Activated naive CD4-positive, alpha-beta T cell treated with anti-CD3 and anti-CD28 coated beads, Interleukin-2, amount 50 U/mL, for 72 hours (primary cell): ENCODE measurements around the gene DBT. TPM values are rescaled to one million over a fixed set of nuclear protein-coding genes. Genes with fewer than 3 reads are reported as not detected.

Experiments
- ATAC-seq, 2 donors: fragments of 150-1000 bp; cut with Tn5 transposase; 2 replicates each; pipeline ENCODE4 v1.10.0; 2021; ENCODE audit warnings: mild to moderate bottlenecking in 2 of 2, moderate library complexity in 2 of 2
- DNase-seq, 2 donors: peaks; one replicate each; pipeline ENCODE4 v3.0.0; 2021 to 2022; ENCODE audit warnings: low spot score in 2 of 2
- H3K27ac Mint-ChIP-seq, 2 donors: one replicate each; pipeline ENCODE4 v1.8.0; 2022; ENCODE audit warnings: mild to moderate bottlenecking in 2 of 2, mixed read lengths in 2 of 2
- H3K36me3 Mint-ChIP-seq, 2 donors: one replicate each; pipeline ENCODE4 v1.8.0; 2022; ENCODE audit warnings: mixed read lengths in 2 of 2
- H3K9me3 Mint-ChIP-seq, 2 donors: one replicate each; pipeline ENCODE4 v1.8.0; 2022; ENCODE audit warnings: mixed read lengths in 2 of 2
- total RNA-seq, 2 donors: library from RNA; stranded (reverse); gene quantifications; one replicate each; pipeline ENCODE4 v1.2.3, GENCODE V29; 2022

The DBT gene
- total RNA-seq, 2 donors from 2014 or later: 14.6 to 17.7 TPM

DNA sequence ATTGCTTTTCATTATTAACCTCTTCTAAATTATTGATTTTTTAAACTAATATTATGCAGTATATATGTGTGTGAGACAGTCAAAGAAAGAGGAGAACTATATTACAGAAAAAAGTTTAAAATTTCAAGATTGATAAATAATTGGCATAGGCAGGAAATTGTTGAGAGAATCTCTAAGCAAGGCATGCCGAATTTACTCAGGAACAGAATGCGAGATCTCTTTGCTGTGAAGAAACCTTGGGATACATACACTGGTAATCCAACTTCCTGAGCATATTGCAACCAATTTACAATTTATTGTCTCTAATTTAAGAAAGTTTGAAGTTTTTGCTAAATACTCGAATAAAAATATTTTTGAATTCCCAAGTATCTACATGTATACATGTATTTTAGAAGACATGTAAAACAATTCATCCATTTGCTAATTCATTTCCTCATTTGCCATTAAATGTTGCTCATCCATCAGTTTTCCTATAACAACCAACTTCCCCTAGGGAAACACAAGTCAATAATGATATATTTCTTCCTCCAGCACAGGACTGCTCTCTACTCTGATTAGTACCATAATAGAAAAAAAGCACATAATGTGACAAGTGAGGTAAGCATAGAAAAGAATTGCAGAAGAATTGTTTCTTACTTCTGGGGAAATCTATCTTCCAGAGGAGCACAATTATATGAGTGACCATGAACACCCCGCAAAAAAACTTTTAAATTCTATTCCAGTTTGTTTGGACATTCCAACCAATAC, 72.2 kb downstream of the DBT start:
- Mint-ChIP-seq H3K36me3 (no peaks in the 10 kb centered on the region), H3K27ac (no peak overlapping the region), H3K9me3 (peaks cover 0 to under 1% of the 10 kb centered on the region in 2 donors)
- ATAC-seq (no peak), DNase-seq (no peak)

DNA sequence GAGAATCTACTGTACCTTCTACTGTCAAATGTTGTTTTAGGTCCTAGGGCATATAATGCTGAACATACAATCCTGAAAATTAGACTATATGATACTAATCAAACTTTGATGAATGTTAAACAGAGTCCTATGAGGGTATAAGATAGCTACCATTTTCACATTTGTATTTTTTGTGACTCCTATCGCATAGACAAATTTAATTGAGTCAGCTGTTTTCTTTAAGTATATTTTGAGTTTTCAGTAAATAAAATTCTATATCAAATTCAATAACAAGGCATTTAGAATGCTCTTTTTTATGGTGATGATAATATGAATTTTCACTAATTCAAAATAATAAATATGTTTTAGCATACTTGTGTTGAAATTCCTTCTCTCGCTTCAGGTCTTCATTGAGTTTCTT, 81.6 kb downstream of the DBT start:
- Mint-ChIP-seq H3K36me3 (no peaks in the 10 kb centered on the region), H3K9me3 (no peaks in the 10 kb centered on the region), H3K27ac (no peak overlapping the region)
- ATAC-seq: no peak
- no peak for DNase-seq

- H3K27ac Mint-ChIP-seq: no peak overlapping the region
Measured at GRCh38 chr1:100164702-100165101, 84.9 kb downstream of the DBT start.

DNA sequence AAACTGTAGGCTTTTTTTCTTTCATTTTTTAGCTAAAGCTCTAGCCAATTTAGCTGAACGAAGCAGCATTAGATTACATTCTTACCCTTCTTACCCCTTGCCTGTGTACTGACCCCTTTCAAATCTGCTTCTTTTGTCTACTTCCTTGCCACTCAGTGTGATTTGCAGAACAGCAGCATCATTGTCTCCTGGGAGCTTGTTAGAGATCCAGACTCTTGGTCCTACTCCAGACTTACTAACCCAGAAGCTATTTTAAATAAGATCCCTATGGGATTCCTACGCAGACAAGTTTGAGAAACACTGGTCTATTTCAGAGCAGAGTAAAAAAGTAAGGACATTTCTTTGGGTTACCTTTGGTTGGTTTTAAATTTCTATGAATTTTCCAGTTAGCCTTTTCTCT, 85.4 kb downstream of the DBT start:
- Mint-ChIP-seq H3K27ac (no peak overlapping the region), H3K36me3 (no peaks in the 10 kb centered on the region), H3K9me3 (no peaks in the 10 kb centered on the region)
- DNase-seq (no peak), ATAC-seq (no peak)

More at GRCh38 chr1:100164702-100165101, 84.9 kb downstream of the DBT start:
- ATAC-seq (no peak), DNase-seq (no peak)
- H3K9me3 Mint-ChIP-seq: no peaks in the 10 kb centered on the region
- no peaks in the 10 kb centered on the region for H3K36me3 Mint-ChIP-seq

DNA sequence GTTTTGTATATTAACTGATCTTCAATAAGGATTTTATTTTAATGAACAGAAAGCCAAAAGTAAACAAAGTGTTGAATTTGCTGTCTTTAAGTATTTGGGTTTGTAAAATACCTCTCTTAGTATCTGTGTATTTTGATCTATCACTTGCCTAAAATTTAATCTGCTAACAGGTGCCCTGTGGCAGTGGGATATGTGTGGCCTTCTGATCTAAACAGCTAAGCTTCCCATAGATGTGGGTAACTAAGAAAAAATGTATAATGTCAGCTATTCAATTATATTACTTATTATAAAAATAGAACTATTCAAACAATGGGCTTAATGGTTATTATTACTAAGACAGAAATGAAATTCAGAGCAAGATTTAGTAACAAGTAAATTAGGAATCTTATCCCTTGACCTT, 86.8 kb downstream of the DBT start:
- no peaks in the 10 kb centered on the region for H3K9me3 Mint-ChIP-seq
- H3K36me3 Mint-ChIP-seq: no peaks in the 10 kb centered on the region
- DNase-seq: no peak
- ATAC-seq: no peak
- no peak overlapping the region for H3K27ac Mint-ChIP-seq

GRCh38 chr1:100152271-100152670, 97.4 kb downstream of the DBT start:
- Mint-ChIP-seq H3K9me3 (no peaks in the 10 kb centered on the region), H3K27ac (peak overlapping the region; percentile 20 to 30), H3K36me3 (peaks cover 0 to 6% of the 10 kb centered on the region in 2 donors)
- ATAC-seq: peak in 1 of 2 donors; percentile 61
- DNase-seq: no peak

DNA sequence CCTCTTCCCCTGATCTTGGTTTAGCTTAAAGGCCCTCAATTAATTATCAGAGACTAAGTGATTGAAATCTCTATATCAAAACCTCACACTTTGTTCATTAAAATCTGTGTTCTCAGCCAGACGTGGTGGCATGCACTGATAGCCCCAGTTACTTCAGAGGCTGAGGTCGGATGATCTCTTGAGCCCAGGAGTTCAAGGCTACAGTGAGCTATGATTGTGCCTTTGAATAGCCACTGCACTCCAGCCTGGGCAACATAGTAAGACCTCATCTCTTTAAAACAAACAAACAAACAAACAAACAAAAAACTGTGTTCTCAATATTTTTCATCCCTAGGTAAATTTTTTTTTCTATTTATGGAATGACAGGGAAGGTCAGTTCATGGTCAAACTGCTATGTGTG, 98.0 kb downstream of the DBT start:
- peaks cover 0 to 6% of the 10 kb centered on the region in 2 donors for H3K36me3 Mint-ChIP-seq
- H3K9me3 Mint-ChIP-seq: no peaks in the 10 kb centered on the region
- peak overlapping the region in 1 of 2 donors; percentile 30 for H3K27ac Mint-ChIP-seq
- DNase-seq (no peak), ATAC-seq (no peak)

- ATAC-seq: no peak
- Mint-ChIP-seq H3K9me3 (no peaks in the 10 kb centered on the region), H3K36me3 (peaks cover 0 to 13% of the 10 kb centered on the region in 2 donors), H3K27ac (no peak overlapping the region)
- DNase-seq: no peak
Measured at GRCh38 chr1:100147875-100148274, 101.8 kb downstream of the DBT start.

DNA sequence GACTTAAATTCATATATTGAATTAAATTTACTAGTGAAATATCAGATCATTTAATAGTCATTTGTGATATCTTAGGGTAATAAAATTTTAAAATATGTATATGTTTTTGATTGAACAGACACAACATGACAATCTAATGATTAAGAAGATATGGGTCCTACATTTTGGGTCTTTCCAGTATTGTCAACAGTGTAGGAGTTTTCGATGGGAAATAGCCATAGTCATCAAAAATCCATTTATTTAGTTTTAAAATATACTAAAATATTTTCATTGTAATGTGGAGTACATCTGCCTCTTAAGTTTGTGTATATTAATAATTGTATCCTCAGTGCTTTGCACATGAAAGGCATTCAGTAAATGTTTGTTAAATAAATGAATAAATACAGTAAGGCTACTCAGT, 102.7 kb downstream of the DBT start:
- peaks cover 0 to 13% of the 10 kb centered on the region in 2 donors for H3K36me3 Mint-ChIP-seq
- ATAC-seq (no peak), DNase-seq (no peak)
- H3K9me3 Mint-ChIP-seq: no peaks in the 10 kb centered on the region
- no peak overlapping the region for H3K27ac Mint-ChIP-seq

DNA sequence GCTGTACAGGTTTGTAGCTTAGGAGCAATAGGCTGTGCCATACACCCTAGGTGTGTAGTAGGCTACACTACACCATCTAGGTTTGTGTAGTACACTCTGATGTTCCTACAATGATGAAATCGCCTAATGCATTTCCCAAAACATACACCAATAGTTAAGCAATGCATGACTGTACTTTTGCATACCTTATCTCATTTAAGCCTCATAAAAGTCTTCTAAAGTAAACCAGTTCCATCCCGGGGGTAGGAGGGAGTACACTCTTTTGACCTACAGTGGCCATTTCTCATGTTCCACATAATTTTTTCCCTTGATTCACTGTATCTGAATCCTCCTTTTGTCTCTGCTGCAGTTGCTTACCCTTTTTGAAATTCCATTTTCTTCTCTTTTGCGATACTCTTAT, 104.5 kb downstream of the DBT start:
- Mint-ChIP-seq H3K27ac (no peak overlapping the region), H3K36me3 (peaks cover 0 to 7% of the 10 kb centered on the region in 2 donors), H3K9me3 (no peaks in the 10 kb centered on the region)
- DNase-seq (no peak), ATAC-seq (no peak)

DNA sequence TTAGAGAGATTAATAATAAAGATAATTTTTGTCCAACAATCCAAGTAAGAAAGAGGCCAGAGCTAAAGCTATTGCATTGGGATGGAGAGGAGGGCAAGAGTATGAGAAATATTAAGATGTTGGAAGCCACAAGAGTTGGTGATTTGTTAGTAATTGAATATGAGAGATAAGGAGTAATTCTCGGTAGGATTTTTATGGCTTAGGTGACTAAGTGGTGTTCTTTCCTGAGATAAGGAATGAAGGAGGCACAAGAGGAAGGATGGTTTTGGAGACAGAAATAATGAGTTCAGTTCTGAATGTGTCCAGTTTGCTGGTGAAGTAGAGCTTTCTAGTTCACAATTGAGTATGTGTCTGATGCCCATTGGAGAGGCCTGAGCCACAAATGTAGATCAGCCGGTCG, 107.3 kb downstream of the DBT start:
- Mint-ChIP-seq H3K36me3 (peaks cover 5 to 14% of the 10 kb centered on the region in 2 donors), H3K27ac (peak overlapping the region; percentile 4 to 39), H3K9me3 (no peaks in the 10 kb centered on the region)
- DNase-seq (no peak), ATAC-seq (no peak)

DNA sequence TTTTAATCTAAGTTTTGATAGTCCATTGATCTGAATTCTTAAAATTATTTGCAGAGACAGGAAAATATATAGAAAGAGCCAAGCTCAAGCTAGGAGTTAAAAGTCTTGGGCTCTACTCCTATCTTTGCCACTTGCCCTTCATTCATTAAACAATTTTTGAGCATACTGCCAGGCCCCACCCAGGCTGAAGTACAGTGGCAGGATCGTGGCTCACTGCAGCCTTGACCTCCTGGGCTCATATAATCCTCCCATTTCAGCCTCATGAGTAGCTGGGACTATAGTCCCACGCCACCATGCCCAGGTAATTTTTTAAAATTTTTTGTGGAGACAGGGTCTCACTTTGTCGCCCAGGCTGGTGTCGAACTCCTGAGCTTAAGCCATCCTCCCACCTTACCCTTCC, 108.4 kb downstream of the DBT start:
- Mint-ChIP-seq H3K27ac (no peak overlapping the region), H3K9me3 (no peaks in the 10 kb centered on the region), H3K36me3 (peaks cover 5 to 16% of the 10 kb centered on the region in 2 donors)
- ATAC-seq (no peak), DNase-seq (no peak)

GRCh38 chr1:100137602-100138001, 112.0 kb downstream of the DBT start:
- no peak for ATAC-seq
- Mint-ChIP-seq H3K9me3 (no peaks in the 10 kb centered on the region), H3K36me3 (peaks cover 16% of the 10 kb centered on the region in 2 donors), H3K27ac (no peak overlapping the region)
- DNase-seq: no peak

Other genes with a start within 250 kb of the DBT start
- gene SASS6, start 116.9 kb downstream of the DBT start, total RNA-seq: 10 to 100 TPM; 14.5 to 16.7 TPM
- 10 to 100 TPM; 15.5 to 17.5 TPM for gene TRMT13, start 116.7 kb downstream of the DBT start, total RNA-seq
- gene LRRC39, start 71.6 kb downstream of the DBT start, total RNA-seq: under 1 TPM; 0.32 to 0.70 TPM
- gene RTCA, start 16.4 kb upstream of the DBT start, total RNA-seq: 10 to 100 TPM; 33.4 to 42.6 TPM
- gene CDC14A, start 102.7 kb upstream of the DBT start, total RNA-seq: 10 to 100 TPM; 13.0 to 16.0 TPM